ENCODE results near the gene MS4A4E. TPM values are rescaled to one million over a fixed set of nuclear protein-coding genes. Genes with fewer than 3 reads are reported as not detected.

MS4A4E gene
- total RNA-seq, 6 experiments from 2014 or later, result 1.1 to 3.8 (median 3.1) TPM

DNA sequence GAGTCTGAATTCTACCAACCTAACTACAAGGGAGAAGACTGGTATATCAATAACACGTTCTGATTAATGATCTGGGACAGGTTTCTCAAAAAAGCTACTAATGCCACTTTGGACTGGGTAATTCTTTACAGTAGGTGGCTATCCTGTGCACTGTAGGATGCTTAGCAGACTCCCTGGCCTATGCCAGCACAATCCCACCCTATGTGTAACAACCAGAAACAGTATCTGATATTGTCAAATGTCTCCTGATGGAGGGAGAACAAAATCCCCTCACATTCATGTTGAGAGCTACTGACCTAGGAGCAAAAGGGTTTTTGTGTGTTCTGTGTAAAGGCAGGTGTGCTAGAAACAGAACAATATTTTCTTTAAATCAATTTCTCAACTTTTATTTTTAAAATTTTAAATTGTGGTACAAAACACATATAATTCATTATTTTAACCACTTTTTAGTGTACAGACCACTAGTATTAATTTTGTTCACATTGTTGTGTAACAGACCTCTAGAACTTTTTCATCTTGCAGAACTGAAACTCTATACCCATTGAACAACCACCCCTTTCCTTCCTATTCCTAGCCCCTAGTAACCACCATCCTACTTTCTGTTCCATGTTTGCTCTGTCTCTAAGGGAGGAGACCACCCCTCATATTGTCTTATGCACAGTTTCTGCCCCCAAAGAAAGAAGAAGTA is 58.0 kb downstream of the MS4A4E start:
- Histone ChIP-seq H3K27me3 (no peaks in the 10 kb centered on the region), H3K27ac (peak overlapping the region in 2 of 3 donors; percentile 75 to 81), H3K4me1 (no peaks in the 10 kb centered on the region), H3K4me3 (no peak overlapping the region), H3K9me3 (no peaks in the 10 kb centered on the region), H3K36me3 (no peaks in the 10 kb centered on the region)
- ATAC-seq (peak in 3 of 4 donors; percentile 21 to 43 (median 26)), DNase-seq (no peak)
- no peak for TF ChIP-seq POLR2A (IDR thresholded peaks at IDR 0.05)
- TF ChIP-seq, protein P1, sequence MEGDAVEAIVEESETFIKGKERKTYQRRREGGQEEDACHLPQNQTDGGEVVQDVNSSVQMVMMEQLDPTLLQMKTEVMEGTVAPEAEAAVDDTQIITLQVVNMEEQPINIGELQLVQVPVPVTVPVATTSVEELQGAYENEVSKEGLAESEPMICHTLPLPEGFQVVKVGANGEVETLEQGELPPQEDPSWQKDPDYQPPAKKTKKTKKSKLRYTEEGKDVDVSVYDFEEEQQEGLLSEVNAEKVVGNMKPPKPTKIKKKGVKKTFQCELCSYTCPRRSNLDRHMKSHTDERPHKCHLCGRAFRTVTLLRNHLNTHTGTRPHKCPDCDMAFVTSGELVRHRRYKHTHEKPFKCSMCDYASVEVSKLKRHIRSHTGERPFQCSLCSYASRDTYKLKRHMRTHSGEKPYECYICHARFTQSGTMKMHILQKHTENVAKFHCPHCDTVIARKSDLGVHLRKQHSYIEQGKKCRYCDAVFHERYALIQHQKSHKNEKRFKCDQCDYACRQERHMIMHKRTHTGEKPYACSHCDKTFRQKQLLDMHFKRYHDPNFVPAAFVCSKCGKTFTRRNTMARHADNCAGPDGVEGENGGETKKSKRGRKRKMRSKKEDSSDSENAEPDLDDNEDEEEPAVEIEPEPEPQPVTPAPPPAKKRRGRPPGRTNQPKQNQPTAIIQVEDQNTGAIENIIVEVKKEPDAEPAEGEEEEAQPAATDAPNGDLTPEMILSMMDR (IDR thresholded peaks at IDR 0.05), result no peak
- intact Hi-C loops (cut with DNase I), result no loop called here
- 8% methylated on average over 1 of the region's 1 CpG for WGBS (ENCODE audit: insufficient coverage, low coverage, low lambda C conversion rate, missing lambda C conversion rate)

DNA sequence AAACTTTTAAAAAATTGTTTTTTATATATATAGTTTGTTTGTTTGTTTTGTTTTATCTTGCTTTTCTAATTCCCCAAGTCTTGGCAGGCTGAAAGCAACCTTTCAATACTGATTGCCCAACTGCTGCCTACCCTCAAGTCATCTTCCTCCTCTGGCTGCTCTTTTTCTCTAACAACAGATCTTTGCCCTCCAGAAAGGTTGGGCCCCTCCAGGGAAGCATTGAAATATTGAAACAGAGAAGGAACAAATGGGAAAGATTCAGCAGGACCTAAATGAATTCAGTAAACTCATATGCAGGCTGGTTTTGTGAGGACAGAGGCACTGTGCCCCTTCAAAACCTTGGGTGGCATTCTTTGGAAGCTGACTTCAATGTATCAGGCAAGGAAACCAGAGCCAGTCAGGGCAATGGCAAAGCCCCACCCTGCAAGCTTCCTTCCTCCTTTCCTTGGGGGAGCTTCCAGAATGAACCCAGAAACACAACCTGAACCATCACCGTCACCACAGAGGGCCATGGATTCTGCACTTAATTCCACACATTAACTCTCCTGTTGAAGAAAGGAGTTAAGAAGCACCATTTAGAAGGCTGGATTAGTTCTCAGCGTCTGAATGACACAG is 59.2 kb downstream of the MS4A4E start:
- intact Hi-C loops (cut with DNase I), result no loop called here
- ATAC-seq (peak; percentile 42 to 54 (median 52)), DNase-seq (no peak)
- Histone ChIP-seq H3K9me3 (no peaks in the 10 kb centered on the region), H3K27ac (peak overlapping the region; percentile 72 to 81 (median 75)), H3K4me1 (no peaks in the 10 kb centered on the region), H3K27me3 (no peaks in the 10 kb centered on the region), H3K36me3 (no peaks in the 10 kb centered on the region), H3K4me3 (peak overlapping the region in 1 of 3 donors; percentile 31)
- 42% methylated on average over 2 of the region's 2 CpGs for WGBS (ENCODE audit: insufficient coverage, low coverage, low lambda C conversion rate, missing lambda C conversion rate)
- no peak for TF ChIP-seq POLR2A (IDR thresholded peaks at IDR 0.05)
- TF ChIP-seq, protein P1 (IDR thresholded peaks at IDR 0.05), result no peak

DNA sequence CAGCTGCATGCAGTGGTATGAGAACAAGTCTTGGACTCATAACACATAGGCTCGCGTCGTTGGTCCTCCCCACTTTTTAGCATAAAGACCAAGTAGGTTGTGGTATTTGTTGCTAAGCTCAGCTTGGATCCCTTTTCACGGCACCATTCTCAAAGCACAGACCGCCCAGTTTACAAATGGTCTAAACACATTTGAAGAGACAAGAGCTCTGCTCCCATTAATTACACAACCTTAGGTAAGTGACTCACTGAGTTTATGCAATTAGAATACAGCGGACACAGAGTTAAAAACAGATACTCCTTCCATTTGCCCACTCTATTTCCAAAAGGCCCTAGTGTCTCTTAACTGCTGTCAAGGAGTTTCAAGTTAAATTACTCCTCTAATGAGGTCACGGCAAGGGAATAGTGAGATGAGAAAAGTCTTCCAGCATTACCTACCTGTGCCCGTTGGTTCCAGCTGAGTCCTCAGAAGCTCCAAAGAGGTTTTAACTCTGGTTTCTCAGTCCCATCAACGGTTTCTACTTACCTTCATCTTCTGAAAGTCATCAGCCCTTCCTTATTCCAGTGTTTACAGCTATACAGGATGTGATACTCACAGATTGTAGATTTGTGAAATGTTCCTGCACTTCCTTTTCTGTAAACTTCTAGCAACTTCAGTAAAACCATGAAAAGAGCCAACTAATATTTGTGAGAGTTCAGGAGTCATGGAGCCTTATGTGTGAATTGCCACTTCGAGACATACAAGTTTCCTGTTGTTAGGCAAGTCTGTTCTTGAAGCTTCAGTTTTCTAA is 60.2 kb downstream of the MS4A4E start, which contains the start of gene MS4A6A:
TSS of gene MS4A6A (minus strand) at position 543 of the 790 bp plus-strand sequence. CDS start 1,356 bp downstream, outside the sequence.
- Histone ChIP-seq H3K27me3 (no peaks in the 10 kb centered on the region), H3K9me3 (no peaks in the 10 kb centered on the region), H3K4me3 (peak within 1 kb of the TSS; percentile 2 to 31 (median 31)), H3K27ac (peak within 1 kb of the TSS; percentile 72 to 81 (median 75)), H3K36me3 (peaks cover 0 to 2% (median 0%) of the 10 kb centered on the region in 4 donors), H3K4me1 (no peaks in the 10 kb centered on the region)
- DNase-seq, result no peak
- TF ChIP-seq, protein P1 (IDR thresholded peaks at IDR 0.05), result no peak
- peak; percentile 18 for TF ChIP-seq POLR2A (IDR thresholded peaks at IDR 0.05)
- intact Hi-C loops (cut with DNase I), result no loop called here
- 39% methylated on average over 9 of the region's 10 CpGs for WGBS (ENCODE audit: insufficient coverage, low coverage, low lambda C conversion rate, missing lambda C conversion rate)
- peak; percentile 59 to 70 (median 65) for ATAC-seq

DNA sequence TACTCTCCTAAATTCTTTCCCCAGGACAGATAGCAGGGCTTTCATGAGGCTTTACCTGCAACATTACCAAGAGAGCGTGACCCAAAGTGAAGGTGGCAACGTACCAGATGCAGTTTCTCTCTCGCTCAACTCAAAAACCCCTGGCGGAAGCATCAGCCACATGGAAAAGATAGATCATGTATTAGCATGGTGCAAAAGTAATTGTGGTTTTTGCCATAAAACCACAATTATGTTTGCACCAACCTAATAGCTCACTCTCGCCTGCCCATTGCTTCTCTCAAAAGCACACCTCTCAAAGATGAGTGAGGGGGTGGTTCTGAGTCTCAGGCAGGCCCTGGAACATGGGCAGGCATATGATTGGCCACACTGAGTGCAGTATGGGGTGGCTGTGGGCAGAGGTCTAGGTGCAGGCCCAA is 67.1 kb downstream of the MS4A4E start:
- DNase-seq (no peak), ATAC-seq (peak in 1 of 4 donors; percentile 15)
- TF ChIP-seq POLR2A (IDR thresholded peaks at IDR 0.05), result no peak
- TF ChIP-seq, protein P1 (IDR thresholded peaks at IDR 0.05), result no peak
- H3K36me3 ChIP-seq, result peaks cover 0 to 4% (median 0%) of the 10 kb centered on the region in 4 donors
- H3K27ac ChIP-seq, result no peak overlapping the region
- intact Hi-C loops (cut with DNase I), result no loop called here
- no peak overlapping the region for H3K4me3 ChIP-seq
- WGBS (ENCODE audit: insufficient coverage, low coverage, low lambda C conversion rate, missing lambda C conversion rate), result 56% methylated on average over 3 of the region's 5 CpGs
- no peaks in the 10 kb centered on the region for H3K9me3 ChIP-seq
- no peaks in the 10 kb centered on the region for H3K27me3 ChIP-seq
- no peaks in the 10 kb centered on the region for H3K4me1 ChIP-seq
